BLaER1 (cell line): Measurements from ENCODE around the gene USP54.
"Not testable (repeated sequence)": the region's sequence is repeated elsewhere in the genome, so short reads cannot be mapped to it uniquely, and the experiment has no call there.

ENCODE experiments used
- H3K27ac ChIP-seq: shearing (Covaris generic); formaldehyde crosslinking; 2 replicates; pipeline ENCODE4 v1.8.1; 2022
- H3K27me3 ChIP-seq: shearing (Covaris generic); formaldehyde crosslinking; 2 replicates; pipeline ENCODE4 v1.8.1; 2022
- H3K36me3 ChIP-seq: shearing (Covaris generic); formaldehyde crosslinking; 2 replicates; pipeline ENCODE4 v1.8.1; 2022
- H3K4me1 ChIP-seq: shearing (Covaris generic); formaldehyde crosslinking; 2 replicates; pipeline ENCODE4 v1.8.1; 2022
- H3K4me2 ChIP-seq: shearing (Covaris generic); formaldehyde crosslinking; 2 replicates; pipeline ENCODE4 v1.8.1; 2022
- H3K4me3 ChIP-seq: shearing (Covaris generic); formaldehyde crosslinking; 2 replicates; pipeline ENCODE4 v1.8.1; 2022
- H3K9ac ChIP-seq: shearing (Covaris generic); formaldehyde crosslinking; 2 replicates; pipeline ENCODE4 v1.8.1; 2022
- H3K9me3 ChIP-seq: shearing (Covaris generic); formaldehyde crosslinking; 2 replicates; pipeline ENCODE4 v1.8.1; 2022
- H4K20me1 ChIP-seq: shearing (Covaris generic); formaldehyde crosslinking; 2 replicates; pipeline ENCODE4 v1.8.1; 2022
- Cebpa-rat ChIP-seq: shearing (Covaris generic); IDR thresholded peaks from 2 replicates; pipeline ENCODE4 v1.8.1; 2022

USP54 gene

GRCh38 chr10:73591935-73592699 is 975 bp upstream of the USP54 start:
- no peak for TF ChIP-seq Cebpa-rat
- Histone ChIP-seq H3K9ac (no peak overlapping the region; the same call in 1 of the 2 replicates), H3K27me3 (no peaks in the 10 kb centered on the region), H3K36me3 (no peaks in the 10 kb centered on the region), H3K4me2 (peak overlapping the region; percentile 58), H3K4me1 (peaks cover 18% of the 10 kb centered on the region), H3K27ac (no peak overlapping the region), H3K9me3 (no peaks in the 10 kb centered on the region), H4K20me1 (no peaks in the 10 kb centered on the region), H3K4me3 (no peak overlapping the region)

GRCh38 chr10:73589563-73590126 is 1.5 kb downstream of the USP54 start:
- Histone ChIP-seq H3K9me3 (peaks cover 4% of the 10 kb centered on the region; the same call in 1 of the 2 replicates), H3K9ac (no peak overlapping the region), H3K4me1 (peaks cover 18% of the 10 kb centered on the region), H3K4me2 (no peak overlapping the region), H3K27me3 (no peaks in the 10 kb centered on the region), H3K36me3 (no peaks in the 10 kb centered on the region), H3K4me3 (no peak overlapping the region), H4K20me1 (no peaks in the 10 kb centered on the region), H3K27ac (no peak overlapping the region)
- no peak for TF ChIP-seq Cebpa-rat

- H3K27me3 ChIP-seq, result no peaks in the 10 kb centered on the region
- TF ChIP-seq Cebpa-rat, result no peak
- no peaks in the 10 kb centered on the region for H3K36me3 ChIP-seq
- H3K4me3 ChIP-seq, result no peak overlapping the region
- H3K27ac ChIP-seq, result no peak overlapping the region
- no peak overlapping the region for H3K4me2 ChIP-seq
- H3K9me3 ChIP-seq, result peaks cover 4% of the 10 kb centered on the region; the same call in 1 of the 2 replicates
- no peak overlapping the region for H3K9ac ChIP-seq
- H3K4me1 ChIP-seq, result peaks cover 18% of the 10 kb centered on the region
- no peaks in the 10 kb centered on the region for H4K20me1 ChIP-seq
Observed at GRCh38 chr10:73588656-73589055, 2.5 kb downstream of the USP54 start.

DNA sequence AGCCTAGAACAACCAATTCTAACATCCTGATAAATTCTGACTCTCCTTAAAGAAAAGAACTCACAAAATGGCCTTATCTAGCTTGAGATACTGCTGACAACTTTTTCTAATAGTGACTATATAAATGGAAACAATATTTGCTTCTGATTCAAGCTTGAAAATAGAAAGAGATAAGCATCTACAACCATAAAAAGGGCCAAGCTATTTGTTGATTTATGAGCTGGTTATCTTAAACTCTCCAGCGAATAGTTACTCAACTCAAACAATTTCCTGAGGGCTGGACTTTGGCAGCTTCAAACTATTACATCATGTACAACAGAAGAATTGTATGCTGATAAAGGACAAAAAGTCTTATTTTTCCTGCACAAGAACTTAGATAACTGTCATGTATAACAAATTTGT is 4.6 kb downstream of the USP54 start:
- no peak for TF ChIP-seq Cebpa-rat
- no peaks in the 10 kb centered on the region for H3K36me3 ChIP-seq
- H3K9ac ChIP-seq, result no peak overlapping the region
- H3K4me3 ChIP-seq, result no peak overlapping the region
- H4K20me1 ChIP-seq, result no peaks in the 10 kb centered on the region
- peaks cover 9% of the 10 kb centered on the region for H3K4me1 ChIP-seq
- no peaks in the 10 kb centered on the region for H3K27me3 ChIP-seq
- peaks cover 4% of the 10 kb centered on the region; the same call in 1 of the 2 replicates for H3K9me3 ChIP-seq
- no peak overlapping the region for H3K4me2 ChIP-seq
- no peak overlapping the region for H3K27ac ChIP-seq

GRCh38 chr10:73585327-73585726 is 5.8 kb downstream of the USP54 start:
- TF ChIP-seq Cebpa-rat, result no peak
- H3K36me3 ChIP-seq, result no peaks in the 10 kb centered on the region
- H3K9ac ChIP-seq, result no peak overlapping the region
- no peak overlapping the region for H3K27ac ChIP-seq
- no peaks in the 10 kb centered on the region for H3K4me1 ChIP-seq
- peaks cover 4% of the 10 kb centered on the region; the same call in 1 of the 2 replicates for H3K9me3 ChIP-seq
- H3K4me3 ChIP-seq, result no peak overlapping the region
- H3K27me3 ChIP-seq, result no peaks in the 10 kb centered on the region
- H4K20me1 ChIP-seq, result no peaks in the 10 kb centered on the region
- no peak overlapping the region for H3K4me2 ChIP-seq

DNA sequence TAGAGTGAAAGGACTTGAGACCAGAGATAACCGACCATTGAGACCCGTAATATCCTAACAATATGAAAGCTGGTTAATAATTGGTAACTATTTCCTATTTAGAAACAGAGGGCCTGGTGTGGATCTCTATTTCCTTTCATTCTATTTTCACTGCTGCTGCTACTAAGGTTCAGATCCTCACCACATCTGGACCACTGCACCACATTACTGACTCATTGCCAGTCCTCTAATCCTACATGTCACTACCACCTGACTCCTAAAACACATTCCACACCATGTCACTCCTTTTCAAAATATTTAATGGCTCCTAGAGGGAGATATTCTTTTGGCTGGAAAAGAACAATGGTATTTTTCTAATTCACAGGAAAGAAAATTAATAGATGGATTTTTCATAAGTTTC is 6.4 kb downstream of the USP54 start:
- no peaks in the 10 kb centered on the region for H3K27me3 ChIP-seq
- H3K27ac ChIP-seq, result no peak overlapping the region
- no peaks in the 10 kb centered on the region for H3K36me3 ChIP-seq
- H3K9ac ChIP-seq, result no peak overlapping the region
- H3K4me3 ChIP-seq, result no peak overlapping the region
- no peak for TF ChIP-seq Cebpa-rat
- H3K4me1 ChIP-seq, result no peaks in the 10 kb centered on the region
- no peak overlapping the region for H3K4me2 ChIP-seq
- no peaks in the 10 kb centered on the region for H4K20me1 ChIP-seq
- H3K9me3 ChIP-seq, result peaks cover 4% of the 10 kb centered on the region; the same call in 1 of the 2 replicates

- Histone ChIP-seq H3K4me3 (no peak overlapping the region), H3K4me2 (no peak overlapping the region), H3K27me3 (no peaks in the 10 kb centered on the region), H3K9me3 (peaks cover 4% of the 10 kb centered on the region; the same call in 1 of the 2 replicates), H3K9ac (no peak overlapping the region), H3K27ac (no peak overlapping the region), H4K20me1 (no peaks in the 10 kb centered on the region), H3K36me3 (no peaks in the 10 kb centered on the region), H3K4me1 (no peaks in the 10 kb centered on the region)
- no peak for TF ChIP-seq Cebpa-rat
Observed at GRCh38 chr10:73581918-73582317, 9.2 kb downstream of the USP54 start.

GRCh38 chr10:73578927-73579326 is 12.2 kb downstream of the USP54 start:
- H3K36me3 ChIP-seq, H3K9me3 ChIP-seq, H4K20me1 ChIP-seq, H3K27ac ChIP-seq, H3K4me2 ChIP-seq, H3K9ac ChIP-seq, H3K4me1 ChIP-seq, H3K27me3 ChIP-seq, H3K4me3 ChIP-seq: not testable (repeated sequence)

DNA sequence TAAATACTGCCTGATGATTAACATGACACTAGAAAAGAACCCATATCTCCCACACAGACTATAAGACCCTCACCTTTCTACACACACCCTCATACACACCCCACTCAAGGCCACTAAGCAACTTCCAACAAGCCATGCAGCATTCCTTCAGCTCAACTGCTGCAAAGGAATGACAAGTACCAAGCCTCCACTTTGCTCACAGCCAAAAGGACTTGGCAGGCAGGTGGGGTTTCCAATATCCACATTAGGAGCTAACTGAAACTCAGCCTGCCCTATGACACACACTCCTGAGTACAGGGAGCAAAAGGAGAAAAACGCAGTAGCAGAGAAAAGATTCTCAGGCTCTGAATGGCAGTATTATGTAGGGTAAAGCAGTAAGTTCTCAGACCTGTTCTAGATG is 13.4 kb downstream of the USP54 start:
- Histone ChIP-seq H3K9ac (no peak overlapping the region), H3K36me3 (0 out of 2 replicates have a peak, but pooled peaks cover 4% of the 10 kb centered on the region), H3K27me3 (no peaks in the 10 kb centered on the region), H3K4me3 (no peak overlapping the region), H3K4me2 (no peak overlapping the region), H3K27ac (no peak overlapping the region), H4K20me1 (no peaks in the 10 kb centered on the region), H3K9me3 (no peaks in the 10 kb centered on the region), H3K4me1 (no peaks in the 10 kb centered on the region)
- TF ChIP-seq Cebpa-rat, result no peak

DNA sequence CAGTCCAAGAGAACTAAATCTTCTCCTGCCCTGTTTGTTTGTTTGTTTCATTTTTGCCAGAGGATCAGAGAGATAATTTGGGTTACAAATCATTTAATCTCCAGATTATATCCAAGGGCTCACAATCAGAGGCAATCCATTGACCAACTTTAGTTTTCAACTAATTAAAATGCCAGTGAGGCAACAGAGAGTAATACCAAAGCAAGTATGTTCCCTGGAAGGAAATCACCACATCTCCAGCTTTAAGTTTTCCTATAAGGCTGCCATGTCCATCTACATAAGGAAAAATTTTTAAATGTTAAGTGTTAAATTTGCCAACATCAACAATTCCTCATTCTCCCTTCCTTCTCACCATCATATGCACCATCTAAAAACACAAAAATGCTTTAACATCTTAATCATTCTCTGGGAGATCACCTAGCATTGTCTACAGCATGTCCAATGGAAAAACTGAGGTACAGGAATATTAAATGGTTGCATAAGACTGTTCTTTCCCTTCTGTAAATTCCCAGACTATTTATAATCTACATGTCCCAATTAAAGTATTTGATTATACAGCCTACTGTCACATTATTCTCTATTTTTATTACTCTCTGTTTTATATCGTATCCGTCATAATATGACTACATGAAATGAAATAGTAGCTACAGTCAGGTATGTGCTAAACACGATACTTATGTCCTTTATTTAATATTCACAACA is 14.1 kb downstream of the USP54 start:
- Histone ChIP-seq H3K27me3 (no peaks in the 10 kb centered on the region), H3K36me3 (0 out of 2 replicates have a peak, but pooled peaks cover 4% of the 10 kb centered on the region), H3K4me3 (no peak overlapping the region), H3K9ac (no peak overlapping the region), H3K9me3 (no peaks in the 10 kb centered on the region), H3K27ac (no peak overlapping the region), H4K20me1 (no peaks in the 10 kb centered on the region), H3K4me1 (no peaks in the 10 kb centered on the region), H3K4me2 (no peak overlapping the region)
- no peak for TF ChIP-seq Cebpa-rat
